Esophagus squamous epithelium (tissue), 5 donors: Measurements from ENCODE around the gene MEIOSIN. TPM values are rescaled to one million over a fixed set of nuclear protein-coding genes. Genes with fewer than 3 reads are reported as not detected.

ENCODE experiments used
- DNase-seq: peaks from one replicate; lab custom pipeline; 2025; lab: John Stamatoyannopoulos, UW
- H3K27ac ChIP-seq, 4 donors: fragments of 200-600 bp; sonication (generic); one replicate each; pipeline ENCODE4 v1.5.1; 2016 to 2019; ENCODE audit warnings: mild to moderate bottlenecking in 1 of 4
- H3K27me3 ChIP-seq, 4 donors: fragments of 200-600 bp; sonication (generic); 1 replicate in 3 of 4; 2 replicates in 1 of 4; pipeline versions ENCODE4 v1.5.1 to v1.6.0; 2017 to 2021; ENCODE audit warnings: antibody characterized with exemption in 1 of 4
- H3K36me3 ChIP-seq, 3 donors: fragments of 200-600 bp; sonication (generic); one replicate each; pipeline ENCODE4 v1.5.1; 2016 to 2019
- H3K4me1 ChIP-seq, 3 donors: fragments of 200-600 bp; sonication (generic); one replicate each; pipeline ENCODE4 v1.5.1; 2017 to 2019
- H3K4me3 ChIP-seq, 4 donors: fragments of 200-600 bp; sonication (generic); 1 replicate in 3 of 4; 2 replicates in 1 of 4; pipeline ENCODE4 v1.5.1; 2016 to 2019; ENCODE audit warnings: mild to moderate bottlenecking in 2 of 4, moderate library complexity in 1 of 4
- H3K9me3 ChIP-seq, 3 donors: fragments of 200-600 bp; sonication (generic); one replicate each; pipeline ENCODE4 v1.5.1; 2016 to 2019
- POLR2A ChIP-seq, 4 donors: fragments of 450-650 bp; IDR thresholded peaks; one replicate each; pipeline ENCODE4 v1.6.1; 2017; ENCODE audit warnings: antibody characterized with exemption in 4 of 4, mild to moderate bottlenecking in 4 of 4, moderate library complexity in 3 of 4
- WGBS, 2 donors: methylation state at CpG; one replicate each; pipeline ENCODE4 v1.1.5; 2018; 5-methylcytosine and 5-hydroxymethylcytosine counted together
- intact Hi-C: fragments of 100-400 bp; cut with DNase I; formaldehyde crosslinking; loops from one replicate; pipeline ENCODE4 v1.15.0; 2022
- total RNA-seq, 4 donors: library from RNA; depleted of rRNA; stranded (reverse); fragments of >200 nt; gene quantifications; one replicate each; pipeline ENCODE4 v1.1.0, GENCODE V29; 2016
- TF ChIP-seq, protein P1 (sequence below), 6 experiments: fragments of 450-650 bp in 4 of 6; fragments of 200-600 bp in 2 of 6; sonication (generic) in 2 of 6; IDR thresholded peaks; one replicate each; pipeline ENCODE4 v1.5.1; 2016 to 2019; ENCODE audit warnings: antibody characterized with exemption in 6 of 6, mild to moderate bottlenecking in 4 of 6, moderate library complexity in 4 of 6
- donor health status: DM: yes; HTN: yes; CAD: no.

Gene MEIOSIN
- total RNA-seq, 4 donors from 2014 or later = not detected

DNA sequence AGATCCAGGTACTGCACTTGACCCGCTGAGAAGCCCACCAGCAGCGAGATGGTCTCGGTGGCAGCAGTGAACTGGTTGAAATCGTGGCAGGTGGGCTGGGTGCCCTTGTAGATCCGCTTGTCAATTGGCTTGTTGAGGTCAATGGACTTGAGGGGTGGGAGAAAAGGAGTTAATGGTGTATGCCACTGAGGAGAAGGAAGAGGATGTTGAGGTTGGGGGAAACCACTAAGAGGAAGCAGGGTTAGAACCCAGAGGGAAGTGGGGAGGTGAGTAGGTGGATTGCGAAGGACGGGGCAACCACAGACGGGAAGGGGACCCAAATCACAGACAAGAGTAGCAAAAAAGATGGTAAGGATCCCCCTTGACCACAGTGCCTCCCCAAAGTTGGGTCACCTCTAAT, 57.7 kb downstream of the MEIOSIN start:
- Histone ChIP-seq H3K4me1 (peaks cover 16 to 32% (median 18%) of the 10 kb centered on the region in 3 donors), H3K4me3 (peak overlapping the region in 1 of 4 donors; percentile 88), H3K9me3 (no peaks in the 10 kb centered on the region), H3K27ac (no peak overlapping the region), H3K27me3 (no peaks in the 10 kb centered on the region), H3K36me3 (peaks cover 16 to 51% (median 20%) of the 10 kb centered on the region in 3 donors)
- DNase-seq = no peak
- 77 to 78% methylated on average over 8 of the region's 8 CpGs for WGBS, 2 donors
- intact Hi-C loops = no loop called here
- TF ChIP-seq POLR2A (IDR thresholded peaks at IDR 0.05) = no peak
- TF ChIP-seq, protein P1, sequence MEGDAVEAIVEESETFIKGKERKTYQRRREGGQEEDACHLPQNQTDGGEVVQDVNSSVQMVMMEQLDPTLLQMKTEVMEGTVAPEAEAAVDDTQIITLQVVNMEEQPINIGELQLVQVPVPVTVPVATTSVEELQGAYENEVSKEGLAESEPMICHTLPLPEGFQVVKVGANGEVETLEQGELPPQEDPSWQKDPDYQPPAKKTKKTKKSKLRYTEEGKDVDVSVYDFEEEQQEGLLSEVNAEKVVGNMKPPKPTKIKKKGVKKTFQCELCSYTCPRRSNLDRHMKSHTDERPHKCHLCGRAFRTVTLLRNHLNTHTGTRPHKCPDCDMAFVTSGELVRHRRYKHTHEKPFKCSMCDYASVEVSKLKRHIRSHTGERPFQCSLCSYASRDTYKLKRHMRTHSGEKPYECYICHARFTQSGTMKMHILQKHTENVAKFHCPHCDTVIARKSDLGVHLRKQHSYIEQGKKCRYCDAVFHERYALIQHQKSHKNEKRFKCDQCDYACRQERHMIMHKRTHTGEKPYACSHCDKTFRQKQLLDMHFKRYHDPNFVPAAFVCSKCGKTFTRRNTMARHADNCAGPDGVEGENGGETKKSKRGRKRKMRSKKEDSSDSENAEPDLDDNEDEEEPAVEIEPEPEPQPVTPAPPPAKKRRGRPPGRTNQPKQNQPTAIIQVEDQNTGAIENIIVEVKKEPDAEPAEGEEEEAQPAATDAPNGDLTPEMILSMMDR (IDR thresholded peaks at IDR 0.05) = no peak

DNA sequence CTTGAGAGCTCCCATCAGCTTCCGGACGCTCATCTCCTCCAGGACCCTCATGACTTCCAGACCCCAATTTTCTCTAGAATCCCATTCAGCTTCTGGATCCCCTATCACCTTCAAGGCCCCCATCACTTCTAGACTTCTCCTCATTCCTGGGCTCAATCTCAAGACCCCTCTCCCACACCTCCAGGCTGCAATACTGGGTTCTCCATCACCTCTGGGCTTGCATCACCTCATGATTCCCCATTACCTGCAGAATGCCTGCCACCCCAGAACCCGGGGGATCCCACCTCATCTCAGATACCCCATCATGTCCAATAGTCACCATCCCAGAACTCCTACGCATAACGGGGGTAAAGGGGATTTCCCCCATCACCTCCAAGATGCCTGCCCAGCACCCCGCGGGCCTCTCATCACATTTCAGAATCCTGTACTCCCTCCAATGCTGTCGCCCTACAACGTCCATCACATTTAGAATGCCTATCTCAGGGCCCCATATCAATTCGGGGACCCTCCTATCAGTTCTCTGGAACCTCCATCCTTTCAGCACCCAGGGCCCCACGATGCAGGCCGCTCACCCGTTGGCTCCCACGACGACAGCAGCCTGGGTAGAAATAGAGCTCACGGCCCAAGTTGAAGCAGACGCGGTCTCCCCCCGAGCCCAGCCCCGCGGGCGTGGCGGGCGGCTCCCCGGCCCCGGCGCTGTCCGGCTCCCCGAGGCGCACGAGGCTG, 58.7 kb downstream of the MEIOSIN start:
- no peaks in the 10 kb centered on the region for H3K9me3 ChIP-seq
- no peak for TF ChIP-seq POLR2A (IDR thresholded peaks at IDR 0.05)
- TF ChIP-seq, protein P1 (IDR thresholded peaks at IDR 0.05) = no peak
- peak overlapping the region; percentile 44 to 92 (median 82) for H3K4me3 ChIP-seq
- intact Hi-C loops = no loop called here
- peaks cover 16 to 29% (median 18%) of the 10 kb centered on the region in 3 donors for H3K4me1 ChIP-seq
- 14 to 21% methylated on average over 8 to 13 of the region's 31 CpGs for WGBS, 2 donors
- H3K27ac ChIP-seq = peak overlapping the region; percentile 75 to 93 (median 86)
- DNase-seq = no peak
- H3K36me3 ChIP-seq = peaks cover 6 to 42% (median 19%) of the 10 kb centered on the region in 3 donors
- H3K27me3 ChIP-seq = no peaks in the 10 kb centered on the region

DNA sequence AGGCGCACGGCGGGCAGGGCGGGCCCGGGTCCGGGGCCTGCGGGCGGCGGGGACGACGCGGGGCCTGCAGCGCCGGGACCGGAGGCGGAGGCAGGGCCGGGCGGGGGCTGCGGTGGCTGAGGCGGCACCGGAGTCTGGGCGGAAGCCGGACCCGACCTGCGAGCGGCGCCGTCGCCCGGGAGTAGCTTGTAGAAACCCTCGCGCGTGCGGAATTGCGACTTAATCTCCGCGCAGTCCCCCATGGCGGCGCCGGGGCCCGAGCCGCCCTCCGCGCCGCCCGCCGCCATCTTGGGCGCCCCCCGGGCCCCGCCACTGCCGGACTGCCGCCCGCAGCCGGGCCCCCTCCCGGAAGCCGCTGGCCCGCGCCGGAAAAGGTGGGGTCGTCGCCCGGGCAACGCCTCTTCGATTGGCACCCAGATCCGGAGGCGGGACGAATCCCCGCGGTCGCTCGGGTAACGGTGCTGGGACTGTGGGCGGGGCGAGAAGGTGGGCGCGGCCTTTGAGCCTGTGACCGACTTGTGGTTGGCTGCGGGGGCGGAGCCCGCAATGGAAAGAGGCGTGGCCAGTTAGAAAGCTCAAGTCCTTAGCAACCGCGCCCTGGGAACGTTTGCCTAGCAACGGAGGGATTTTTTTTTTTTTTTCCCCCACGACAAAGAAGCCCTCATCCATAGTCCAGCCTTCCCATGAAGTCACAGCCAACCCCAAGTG, 59.4 kb downstream of the MEIOSIN start, which contains the start of gene DMWD:
Gene DMWD, minus strand, starts transcription at position 376 of the 708 bp plus-strand sequence. Its CDS starts 89 bp downstream, at position 287.
- intact Hi-C loops = no loop called here
- H3K36me3 ChIP-seq = peaks cover 4 to 35% (median 19%) of the 10 kb centered on the region in 3 donors
- H3K27me3 ChIP-seq = no peaks in the 10 kb centered on the region
- peak; percentile 84 for DNase-seq
- TF ChIP-seq POLR2A (IDR thresholded peaks at IDR 0.05) = peak in 2 of 4 donors; percentile 54 to 58
- TF ChIP-seq, protein P1 (IDR thresholded peaks at IDR 0.05) = peak in 4 of 6 experiments; percentile 4 to 21 (median 14)
- H3K4me3 ChIP-seq = peak within 1 kb of the TSS; percentile 44 to 92 (median 82)
- H3K27ac ChIP-seq = peak within 1 kb of the TSS; percentile 75 to 93 (median 86)
- no peaks in the 10 kb centered on the region for H3K9me3 ChIP-seq
- peaks cover 16 to 29% (median 18%) of the 10 kb centered on the region in 3 donors for H3K4me1 ChIP-seq
- WGBS, 2 donors = 0 to 2% methylated on average over 9 to 15 of the region's 86 CpGs

DNA sequence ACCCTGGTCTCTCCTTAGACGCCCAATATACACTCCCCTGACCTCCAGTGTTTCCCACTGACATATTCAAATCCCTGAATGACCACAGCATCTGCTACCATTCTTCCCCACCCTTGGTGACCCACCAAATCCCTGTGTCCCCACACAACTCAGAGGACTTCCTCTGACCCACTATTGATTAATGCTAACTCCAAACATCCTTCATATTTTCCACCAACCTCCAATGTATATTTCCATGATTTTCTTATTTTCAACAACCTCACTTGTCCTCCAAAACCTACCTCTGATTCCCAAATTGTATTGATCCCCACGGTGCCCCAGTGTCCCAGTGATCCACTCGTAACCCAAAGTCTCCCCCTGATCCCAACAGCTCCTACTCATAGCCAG, 59.9 kb downstream of the MEIOSIN start:
- WGBS, 2 donors = 31 to 39% methylated on average over 3 of the region's 3 CpGs
- Histone ChIP-seq H3K36me3 (peaks cover 4 to 29% (median 15%) of the 10 kb centered on the region in 3 donors), H3K4me3 (peak overlapping the region in 2 of 4 donors; percentile 88 to 92), H3K27ac (peak overlapping the region in 2 of 4 donors; percentile 16 to 93), H3K9me3 (no peaks in the 10 kb centered on the region), H3K4me1 (peaks cover 16 to 31% (median 18%) of the 10 kb centered on the region in 3 donors), H3K27me3 (no peaks in the 10 kb centered on the region)
- DNase-seq = no peak
- intact Hi-C loops = no loop called here
- no peak for TF ChIP-seq POLR2A (IDR thresholded peaks at IDR 0.05)
- TF ChIP-seq, protein P1 (IDR thresholded peaks at IDR 0.05) = no peak
